Measurements from ENCODE around the gene MAP3K9.
"Not testable (repeated sequence)": the region's sequence is repeated elsewhere in the genome, so short reads cannot be mapped to it uniquely, and the experiment has no call there.

The MAP3K9 gene

GRCh38 chr14:70708717-70709570, 100.4 kb downstream of the MAP3K9 start:
- Histone ChIP-seq H3K27ac (no peak overlapping the region), H3K4me1 (no peaks in the 10 kb centered on the region), H2AFZ (no peak overlapping the region), H3K4me3 (ENCODE audit: low read depth, low read length) (no peak overlapping the region), H3K36me3 (ENCODE audit: control insufficient read depth, insufficient read depth, low read length) (no peaks in the 10 kb centered on the region), H3K9me3 (ENCODE audit: control insufficient read depth, low read length) (no peaks in the 10 kb centered on the region), H3K9ac (no peak overlapping the region), H3K4me2 (ENCODE audit: low read length) (no peak overlapping the region), H3K79me2 (no peaks in the 10 kb centered on the region), H3K27me3 (ENCODE audit: control insufficient read depth, insufficient read depth, low read length) (no peaks in the 10 kb centered on the region)
- TF ChIP-seq CTCF (IDR thresholded peaks at IDR 0.05): no peak

GRCh38 chr14:70707138-70708038, 101.9 kb downstream of the MAP3K9 start:
- H3K4me3 ChIP-seq (ENCODE audit: low read depth, low read length): no peak overlapping the region
- H2AFZ ChIP-seq: no peak overlapping the region
- TF ChIP-seq CTCF (IDR thresholded peaks at IDR 0.05): no peak
- H3K27ac ChIP-seq: no peak overlapping the region
- no peaks in the 10 kb centered on the region for H3K36me3 ChIP-seq (ENCODE audit: control insufficient read depth, insufficient read depth, low read length)
- no peak overlapping the region for H3K9ac ChIP-seq
- H3K9me3 ChIP-seq (ENCODE audit: control insufficient read depth, low read length): no peaks in the 10 kb centered on the region
- H3K4me1 ChIP-seq: no peaks in the 10 kb centered on the region
- H3K4me2 ChIP-seq (ENCODE audit: low read length): no peak overlapping the region
- H3K79me2 ChIP-seq: no peaks in the 10 kb centered on the region
- H3K27me3 ChIP-seq (ENCODE audit: control insufficient read depth, insufficient read depth, low read length): no peaks in the 10 kb centered on the region

- no peak for TF ChIP-seq CTCF (IDR thresholded peaks at IDR 0.05)
- Histone ChIP-seq H3K36me3 (ENCODE audit: control insufficient read depth, insufficient read depth, low read length) (no peaks in the 10 kb centered on the region), H2AFZ (no peak overlapping the region), H3K4me3 (ENCODE audit: low read depth, low read length) (no peak overlapping the region), H3K27me3 (ENCODE audit: control insufficient read depth, insufficient read depth, low read length) (no peaks in the 10 kb centered on the region), H3K79me2 (no peaks in the 10 kb centered on the region), H3K9ac (no peak overlapping the region), H3K27ac (no peak overlapping the region), H3K4me2 (ENCODE audit: low read length) (no peak overlapping the region), H3K4me1 (no peaks in the 10 kb centered on the region), H3K9me3 (ENCODE audit: control insufficient read depth, low read length) (no peaks in the 10 kb centered on the region)
Measured at GRCh38 chr14:70706177-70706576, 103.1 kb downstream of the MAP3K9 start.

GRCh38 chr14:70704960-70705359, 104.4 kb downstream of the MAP3K9 start:
- Histone ChIP-seq H3K9me3 (ENCODE audit: control insufficient read depth, low read length) (no peaks in the 10 kb centered on the region), H3K36me3 (ENCODE audit: control insufficient read depth, insufficient read depth, low read length) (no peaks in the 10 kb centered on the region), H3K79me2 (no peaks in the 10 kb centered on the region), H3K4me2 (ENCODE audit: low read length) (no peak overlapping the region), H2AFZ (no peak overlapping the region), H3K27ac (no peak overlapping the region), H3K9ac (no peak overlapping the region), H3K27me3 (ENCODE audit: control insufficient read depth, insufficient read depth, low read length) (no peaks in the 10 kb centered on the region), H3K4me3 (ENCODE audit: low read depth, low read length) (no peak overlapping the region), H3K4me1 (no peaks in the 10 kb centered on the region)
- TF ChIP-seq CTCF (IDR thresholded peaks at IDR 0.05): no peak

GRCh38 chr14:70703621-70704168, 105.6 kb downstream of the MAP3K9 start:
- not testable (repeated sequence) for H3K4me3 ChIP-seq (ENCODE audit: low read depth, low read length); H3K9ac ChIP-seq; H3K27ac ChIP-seq; H3K4me2 ChIP-seq (ENCODE audit: low read length); H2AFZ ChIP-seq; H3K27me3 ChIP-seq (ENCODE audit: control insufficient read depth, insufficient read depth, low read length); H3K4me1 ChIP-seq; H3K9me3 ChIP-seq (ENCODE audit: control insufficient read depth, low read length); H3K79me2 ChIP-seq; H3K36me3 ChIP-seq (ENCODE audit: control insufficient read depth, insufficient read depth, low read length)

Measured in parathyroid adenoma (tissue), 2 donors.